Rectal smooth muscle tissue (tissue), 1 donor: ENCODE measurements around the gene IRAK3.

ENCODE experiments used
- H3K27ac ChIP-seq: one replicate; pipeline ENCODE4 v1.7.0; 2013; ENCODE audit warnings: low read depth, low read length, inconsistent platforms
- H3K27me3 ChIP-seq: one replicate; pipeline ENCODE4 v1.7.0; 2013; ENCODE audit warnings: low read length; ENCODE audit not compliant: control insufficient read depth, insufficient read depth
- H3K36me3 ChIP-seq: one replicate; pipeline ENCODE4 v1.7.0; 2013; ENCODE audit warnings: low read length; ENCODE audit not compliant: control insufficient read depth, insufficient read depth
- H3K4me1 ChIP-seq: one replicate; pipeline ENCODE4 v1.7.0; 2013; ENCODE audit warnings: low read length; ENCODE audit not compliant: control insufficient read depth, insufficient read depth
- H3K4me3 ChIP-seq: one replicate; pipeline ENCODE4 v1.7.0; 2013; ENCODE audit warnings: low read length
- H3K9ac ChIP-seq: one replicate; pipeline ENCODE4 v1.7.0; 2013; ENCODE audit warnings: low read length

The IRAK3 gene

DNA sequence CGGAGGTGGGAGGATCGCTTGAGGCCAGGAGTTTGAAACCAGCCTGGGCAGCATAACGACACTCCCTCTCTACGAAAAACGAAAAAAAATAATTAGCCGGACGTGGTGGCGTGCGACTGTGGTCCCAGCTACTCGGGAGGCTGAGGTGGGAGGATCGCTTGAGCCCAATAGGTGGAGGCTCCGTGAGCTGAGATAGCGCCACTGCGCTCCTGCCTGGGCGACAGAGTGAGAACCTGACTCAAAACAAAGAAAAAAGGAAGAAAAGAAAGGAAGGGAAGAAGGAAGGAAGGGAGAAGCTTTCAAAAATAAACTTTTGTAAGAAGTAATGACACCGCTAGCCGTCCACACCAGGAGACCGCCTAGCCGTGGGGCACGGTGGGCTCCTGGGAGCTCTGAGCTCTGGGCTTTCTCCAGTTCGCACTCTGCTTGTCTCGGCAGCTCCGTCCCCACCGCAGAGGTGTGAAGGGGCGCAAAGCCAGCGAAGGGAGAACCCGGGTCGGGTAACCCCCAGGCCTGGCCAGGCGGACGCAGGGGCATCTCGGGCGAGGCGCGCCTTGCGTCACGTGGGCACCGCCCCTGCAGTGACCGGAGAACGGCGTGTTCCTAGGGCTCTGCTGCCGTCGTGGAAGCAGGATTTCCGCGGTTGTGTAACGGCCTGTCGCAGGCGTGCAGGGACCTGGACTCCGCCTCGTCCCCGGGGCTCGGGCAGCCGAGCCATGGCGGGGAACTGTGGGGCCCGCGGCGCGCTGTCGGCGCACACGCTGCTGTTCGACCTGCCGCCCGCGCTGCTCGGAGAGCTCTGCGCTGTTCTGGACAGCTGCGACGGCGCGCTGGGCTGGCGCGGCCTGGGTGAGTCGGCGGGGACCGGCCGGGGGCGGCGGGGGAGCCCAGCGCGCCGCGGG, at the start of gene IRAK3:
Gene IRAK3, plus strand, starts transcription at position 631 of the 902 bp plus-strand sequence. Its CDS starts 86 bp downstream, at position 717.
- no peak within 1 kb of the TSS for H3K9ac ChIP-seq
- H3K4me1 ChIP-seq: no peaks in the 10 kb centered on the region
- H3K27ac ChIP-seq: peak within 1 kb of the TSS; percentile 66
- peaks cover 5% of the 10 kb centered on the region for H3K27me3 ChIP-seq
- H3K4me3 ChIP-seq: peak within 1 kb of the TSS; percentile 65
- H3K36me3 ChIP-seq: no peaks in the 10 kb centered on the region

DNA sequence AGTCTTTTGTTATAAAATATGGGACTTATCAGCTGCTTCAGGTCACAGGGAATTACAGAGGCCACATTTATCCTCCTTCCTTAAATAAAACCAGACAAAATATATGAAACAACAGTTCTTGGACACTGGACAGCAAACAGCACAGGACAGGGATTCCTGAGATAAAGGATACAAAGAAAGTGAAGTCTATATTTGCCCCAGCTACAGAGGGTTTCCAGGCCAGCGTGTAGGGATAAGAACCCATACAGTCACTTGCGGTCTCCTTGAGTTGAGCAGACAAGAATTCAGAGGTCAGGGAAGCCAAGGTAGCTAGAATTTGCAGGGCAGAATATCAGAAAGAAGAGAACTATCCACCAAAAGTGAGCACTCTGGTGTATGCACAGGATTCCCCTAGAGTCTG, 49.7 kb upstream of the IRAK3 start:
- no peaks in the 10 kb centered on the region for H3K27me3 ChIP-seq
- H3K4me1 ChIP-seq: no peaks in the 10 kb centered on the region
- H3K36me3 ChIP-seq: peaks cover 18% of the 10 kb centered on the region

GRCh38 chr12:66140731-66141130, 48.3 kb upstream of the IRAK3 start:
- no peaks in the 10 kb centered on the region for H3K4me1 ChIP-seq
- no peak overlapping the region for H3K9ac ChIP-seq
- no peak overlapping the region for H3K4me3 ChIP-seq
- H3K27ac ChIP-seq: no peak overlapping the region
- no peaks in the 10 kb centered on the region for H3K27me3 ChIP-seq
- peaks cover 18% of the 10 kb centered on the region for H3K36me3 ChIP-seq

More for the DNA sequence above, 49.7 kb upstream of the IRAK3 start:
- no peak overlapping the region for H3K27ac ChIP-seq
- H3K4me3 ChIP-seq: no peak overlapping the region
- no peak overlapping the region for H3K9ac ChIP-seq

DNA sequence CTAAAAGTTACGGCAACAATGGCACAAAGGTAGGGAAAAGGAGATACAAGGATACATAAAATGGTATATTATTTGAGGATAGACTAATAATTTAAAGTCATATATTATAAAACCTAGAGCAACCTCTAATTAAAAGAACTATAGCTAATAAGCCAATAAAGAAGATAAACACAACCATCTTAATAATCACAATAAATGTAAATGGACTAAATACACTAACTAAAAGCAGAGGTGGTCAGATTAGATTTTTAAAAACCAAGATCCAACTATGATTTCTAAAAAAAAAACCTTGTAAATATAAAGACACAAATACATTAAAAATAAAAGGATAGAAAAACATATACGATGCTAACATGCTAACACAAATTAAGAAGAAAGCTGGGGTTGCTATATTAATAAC, 47.7 kb upstream of the IRAK3 start:
- Histone ChIP-seq H3K27ac (no peak overlapping the region), H3K4me3 (no peak overlapping the region), H3K36me3 (peaks cover 16% of the 10 kb centered on the region), H3K9ac (no peak overlapping the region), H3K27me3 (no peaks in the 10 kb centered on the region), H3K4me1 (no peaks in the 10 kb centered on the region)

DNA sequence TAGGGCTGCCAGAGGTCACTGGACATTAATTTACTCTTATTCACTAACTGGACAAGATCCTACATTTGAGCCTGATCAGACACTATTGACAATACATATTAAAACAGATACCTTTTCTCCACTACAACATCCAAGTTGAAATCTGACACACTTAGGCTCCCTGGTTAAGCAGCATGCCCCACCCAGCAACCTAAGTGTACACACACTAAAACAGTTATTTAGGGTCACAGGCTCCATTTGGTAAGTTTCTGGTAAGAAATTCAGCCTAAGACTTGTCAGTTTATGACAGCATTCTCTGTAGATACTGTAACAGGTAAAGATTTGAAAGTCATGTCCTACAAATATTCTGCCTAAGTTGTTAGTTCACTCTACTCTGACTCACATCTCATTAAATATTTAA, 46.2 kb upstream of the IRAK3 start:
- H3K4me3 ChIP-seq: no peak overlapping the region
- no peaks in the 10 kb centered on the region for H3K4me1 ChIP-seq
- no peaks in the 10 kb centered on the region for H3K27me3 ChIP-seq
- no peak overlapping the region for H3K9ac ChIP-seq
- peaks cover 16% of the 10 kb centered on the region for H3K36me3 ChIP-seq
- H3K27ac ChIP-seq: no peak overlapping the region

DNA sequence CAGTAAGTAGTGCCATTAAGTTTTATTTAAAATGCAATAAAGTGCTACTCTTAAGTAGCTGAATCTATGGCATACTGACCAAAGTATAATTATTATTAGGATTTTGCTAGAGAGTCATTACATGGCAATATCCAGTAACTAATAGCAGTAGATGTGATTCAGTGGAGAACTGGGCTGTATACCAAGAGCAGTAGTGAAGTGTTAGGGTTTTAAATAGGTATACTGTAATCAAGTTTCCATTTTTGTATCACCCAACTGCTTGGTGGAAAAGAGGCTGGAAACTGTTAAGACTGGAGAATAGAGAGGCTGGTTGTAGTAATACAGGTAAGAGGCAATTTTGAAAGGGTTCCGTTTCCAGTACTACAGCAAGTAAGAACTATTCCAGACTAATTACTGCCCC, 45.1 kb upstream of the IRAK3 start:
- no peak overlapping the region for H3K9ac ChIP-seq
- no peak overlapping the region for H3K4me3 ChIP-seq
- H3K27me3 ChIP-seq: no peaks in the 10 kb centered on the region
- H3K36me3 ChIP-seq: peaks cover 16% of the 10 kb centered on the region
- no peaks in the 10 kb centered on the region for H3K4me1 ChIP-seq
- H3K27ac ChIP-seq: no peak overlapping the region

- H3K27ac ChIP-seq: no peak overlapping the region
Observed at GRCh38 chr12:66144791-66145754, 43.9 kb upstream of the IRAK3 start.

DNA sequence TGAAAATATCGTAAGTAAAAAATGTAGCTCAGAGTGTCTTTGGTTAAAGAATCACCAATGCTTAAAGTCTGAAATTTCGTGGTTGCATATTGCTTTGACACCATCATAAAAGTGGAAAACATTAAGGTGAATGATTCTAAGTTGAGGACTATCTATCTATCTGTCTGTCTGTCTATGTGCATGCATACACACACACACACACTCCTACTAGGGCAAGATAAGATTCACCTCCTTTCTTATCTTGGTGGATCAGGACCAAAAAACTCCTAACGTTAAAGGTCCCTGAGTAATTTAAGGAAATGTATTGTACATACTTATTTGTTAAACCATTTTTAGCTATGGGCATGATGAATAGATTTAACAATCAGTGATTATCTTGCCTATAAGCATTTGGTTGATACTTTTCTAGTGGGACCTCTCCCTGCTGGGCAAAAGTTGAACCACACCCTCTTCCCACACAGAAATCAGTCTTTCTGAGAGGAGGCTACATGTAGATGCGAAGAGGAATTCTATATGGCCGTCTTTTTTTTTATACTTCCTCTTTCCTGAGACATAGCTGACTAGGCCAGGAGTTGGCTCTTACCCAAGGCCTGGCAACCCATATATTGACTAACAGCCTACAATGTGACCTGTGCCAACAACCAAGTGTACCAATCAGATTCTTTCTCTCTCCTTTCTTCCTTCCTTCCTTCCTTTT, 39.2 kb upstream of the IRAK3 start:
- no peak overlapping the region for H3K4me3 ChIP-seq
- H3K9ac ChIP-seq: no peak overlapping the region
- H3K36me3 ChIP-seq: peaks cover 2% of the 10 kb centered on the region
- peaks cover 4% of the 10 kb centered on the region for H3K4me1 ChIP-seq
- no peak overlapping the region for H3K27ac ChIP-seq
- H3K27me3 ChIP-seq: no peaks in the 10 kb centered on the region

More at GRCh38 chr12:66144791-66145754, 43.9 kb upstream of the IRAK3 start:
- no peaks in the 10 kb centered on the region for H3K27me3 ChIP-seq
- H3K4me3 ChIP-seq: no peak overlapping the region
- peaks cover 10% of the 10 kb centered on the region for H3K36me3 ChIP-seq
- no peaks in the 10 kb centered on the region for H3K4me1 ChIP-seq
- no peak overlapping the region for H3K9ac ChIP-seq

DNA sequence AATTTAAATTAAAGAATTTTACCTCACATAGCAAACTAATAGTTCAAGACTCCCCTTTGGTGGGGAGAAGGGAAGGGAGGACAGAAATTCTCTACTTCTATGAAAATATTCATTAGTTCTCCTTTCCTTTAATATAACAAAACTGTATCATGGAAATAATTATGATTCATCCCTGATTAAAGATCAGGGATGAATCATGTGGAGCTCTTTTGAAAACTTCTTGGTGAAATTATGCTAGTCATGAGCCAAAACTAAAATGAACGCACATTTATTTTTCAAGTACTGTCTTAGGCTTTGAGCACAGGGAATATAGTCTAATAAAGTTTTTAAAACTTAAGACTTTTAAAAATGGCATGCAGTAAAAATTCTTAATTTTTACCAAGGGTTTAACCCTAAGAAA, 36.3 kb upstream of the IRAK3 start:
- Histone ChIP-seq H3K4me1 (peaks cover 7% of the 10 kb centered on the region), H3K4me3 (no peak overlapping the region), H3K27me3 (no peaks in the 10 kb centered on the region), H3K27ac (no peak overlapping the region), H3K9ac (no peak overlapping the region), H3K36me3 (peaks cover 2% of the 10 kb centered on the region)

DNA sequence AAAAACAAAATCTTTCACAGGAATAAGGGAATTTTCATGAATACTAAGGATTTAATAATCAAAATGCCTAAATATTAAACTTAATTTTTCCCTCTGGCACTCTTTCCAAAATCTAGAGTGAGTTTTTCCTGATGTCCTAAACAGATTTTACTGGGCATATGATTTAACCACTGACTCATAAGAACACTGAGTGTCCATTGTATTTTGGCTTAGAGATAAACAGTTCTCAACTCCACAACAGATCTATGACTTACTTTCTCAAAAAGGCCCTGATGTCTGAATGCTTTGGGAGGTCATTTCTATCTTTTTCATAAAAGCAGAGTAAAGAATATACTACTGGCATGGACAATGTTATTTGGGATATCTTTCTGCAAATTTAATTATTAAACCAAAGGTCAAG, 34.2 kb upstream of the IRAK3 start:
- H3K27me3 ChIP-seq: no peaks in the 10 kb centered on the region
- H3K9ac ChIP-seq: no peak overlapping the region
- no peak overlapping the region for H3K4me3 ChIP-seq
- H3K27ac ChIP-seq: peak overlapping the region; percentile 48
- H3K4me1 ChIP-seq: peaks cover 7% of the 10 kb centered on the region
- H3K36me3 ChIP-seq: peaks cover 4% of the 10 kb centered on the region

DNA sequence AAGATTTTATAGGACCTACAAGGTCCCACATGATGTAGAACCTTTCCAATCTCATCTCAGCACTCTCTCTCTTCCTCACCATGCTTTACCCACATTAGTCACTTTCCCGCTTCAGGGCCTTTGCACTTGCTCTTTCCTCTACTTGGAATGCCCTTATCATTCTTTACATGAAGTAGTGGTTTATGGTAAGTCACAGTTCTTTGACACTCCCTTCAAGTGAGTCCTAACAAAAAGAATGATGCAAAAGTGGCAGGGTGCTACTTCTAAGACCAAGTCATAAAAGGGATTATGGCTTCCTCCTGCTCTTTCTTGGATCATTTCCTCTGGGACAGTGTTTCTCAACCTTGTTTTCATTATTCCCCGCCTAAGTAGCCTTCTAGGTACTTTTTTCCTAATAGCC, 32.4 kb upstream of the IRAK3 start:
- peaks cover 5% of the 10 kb centered on the region for H3K36me3 ChIP-seq
- peaks cover 7% of the 10 kb centered on the region for H3K4me1 ChIP-seq
- no peaks in the 10 kb centered on the region for H3K27me3 ChIP-seq
- no peak overlapping the region for H3K9ac ChIP-seq
- H3K27ac ChIP-seq: no peak overlapping the region
- H3K4me3 ChIP-seq: no peak overlapping the region

- no peak overlapping the region for H3K27ac ChIP-seq
Observed at GRCh38 chr12:66159123-66159522, 29.9 kb upstream of the IRAK3 start.

More at GRCh38 chr12:66159123-66159522, 29.9 kb upstream of the IRAK3 start:
- peaks cover 7% of the 10 kb centered on the region for H3K4me1 ChIP-seq
- no peak overlapping the region for H3K9ac ChIP-seq
- no peaks in the 10 kb centered on the region for H3K27me3 ChIP-seq
- H3K36me3 ChIP-seq: peaks cover 5% of the 10 kb centered on the region
- no peak overlapping the region for H3K4me3 ChIP-seq
